GM12873 (cell line): Measurements from ENCODE around the gene MPG.
A peak's percentile ranks its signal among the peaks of the same experiment; 100 is the strongest.

Experiments used
- TF ChIP-seq, protein P1 (sequence below): IDR thresholded peaks from 2 replicates; pipeline ENCODE4 v1.5.1; 2012; ENCODE audit warnings: low read depth, mild to moderate bottlenecking, moderate library complexity, low read length, control low read depth; ENCODE audit not compliant: insufficient read depth; ENCODE audit errors: missing control alignments

Gene MPG

DNA sequence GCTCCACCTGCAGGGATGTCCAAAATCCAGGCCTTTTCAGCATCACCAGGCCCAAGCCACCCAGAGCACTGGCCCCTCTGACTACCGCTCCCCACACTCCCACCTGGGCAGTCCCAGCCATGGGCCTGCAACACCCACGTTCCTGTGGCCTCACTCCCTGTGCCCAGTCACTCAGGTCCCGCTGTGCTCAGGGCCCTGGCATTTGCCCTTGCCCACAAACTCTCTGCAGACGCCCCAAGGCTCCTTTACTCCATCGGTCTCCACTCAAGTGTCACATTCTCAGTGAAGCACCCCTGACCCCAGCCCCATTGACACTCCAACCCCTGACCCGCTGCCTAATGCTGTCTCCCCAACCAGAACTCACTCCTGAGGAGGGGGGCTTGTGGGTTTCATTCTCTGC is 23.6 kb downstream of the MPG start:
- TF ChIP-seq, protein P1, sequence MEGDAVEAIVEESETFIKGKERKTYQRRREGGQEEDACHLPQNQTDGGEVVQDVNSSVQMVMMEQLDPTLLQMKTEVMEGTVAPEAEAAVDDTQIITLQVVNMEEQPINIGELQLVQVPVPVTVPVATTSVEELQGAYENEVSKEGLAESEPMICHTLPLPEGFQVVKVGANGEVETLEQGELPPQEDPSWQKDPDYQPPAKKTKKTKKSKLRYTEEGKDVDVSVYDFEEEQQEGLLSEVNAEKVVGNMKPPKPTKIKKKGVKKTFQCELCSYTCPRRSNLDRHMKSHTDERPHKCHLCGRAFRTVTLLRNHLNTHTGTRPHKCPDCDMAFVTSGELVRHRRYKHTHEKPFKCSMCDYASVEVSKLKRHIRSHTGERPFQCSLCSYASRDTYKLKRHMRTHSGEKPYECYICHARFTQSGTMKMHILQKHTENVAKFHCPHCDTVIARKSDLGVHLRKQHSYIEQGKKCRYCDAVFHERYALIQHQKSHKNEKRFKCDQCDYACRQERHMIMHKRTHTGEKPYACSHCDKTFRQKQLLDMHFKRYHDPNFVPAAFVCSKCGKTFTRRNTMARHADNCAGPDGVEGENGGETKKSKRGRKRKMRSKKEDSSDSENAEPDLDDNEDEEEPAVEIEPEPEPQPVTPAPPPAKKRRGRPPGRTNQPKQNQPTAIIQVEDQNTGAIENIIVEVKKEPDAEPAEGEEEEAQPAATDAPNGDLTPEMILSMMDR = no peak

DNA sequence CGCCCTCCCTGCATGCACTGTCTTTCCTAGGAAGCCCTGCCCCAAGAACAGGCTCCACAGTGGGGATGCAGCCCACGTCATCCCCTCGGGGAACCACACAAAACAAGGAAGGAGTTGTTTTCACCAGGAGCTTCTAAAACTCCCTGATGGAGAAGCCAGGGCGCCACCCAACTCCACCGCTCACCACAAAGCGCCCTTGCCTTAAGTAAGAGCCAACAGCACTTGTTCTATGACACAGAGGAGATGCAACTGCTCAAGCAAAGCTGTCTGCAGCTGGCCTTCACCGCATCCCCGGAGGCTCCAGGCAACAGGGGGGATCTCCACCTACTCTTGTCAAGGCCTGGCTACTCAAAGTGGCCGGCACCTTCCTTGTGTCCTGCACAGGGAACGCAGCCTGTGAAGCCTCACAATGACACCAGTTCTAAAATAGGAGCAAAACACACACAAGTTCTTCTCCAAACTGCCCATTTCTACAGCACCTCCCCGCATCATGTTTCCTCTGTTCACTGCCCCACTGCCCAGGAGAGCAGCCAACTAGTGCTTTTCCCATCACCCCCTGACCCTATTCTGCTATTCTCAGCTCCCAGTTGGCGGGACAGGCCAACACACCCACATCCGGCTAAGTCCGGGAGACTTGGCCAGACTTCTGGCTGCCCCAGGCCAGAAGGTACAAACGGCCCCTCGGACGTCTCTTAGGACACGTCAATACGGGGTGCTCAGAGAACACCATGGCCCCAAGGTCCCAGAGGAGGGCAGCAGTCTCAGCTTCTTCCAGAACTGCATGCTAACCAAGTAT is 24.2 kb downstream of the MPG start:
- TF ChIP-seq, protein P1 = no peak

DNA sequence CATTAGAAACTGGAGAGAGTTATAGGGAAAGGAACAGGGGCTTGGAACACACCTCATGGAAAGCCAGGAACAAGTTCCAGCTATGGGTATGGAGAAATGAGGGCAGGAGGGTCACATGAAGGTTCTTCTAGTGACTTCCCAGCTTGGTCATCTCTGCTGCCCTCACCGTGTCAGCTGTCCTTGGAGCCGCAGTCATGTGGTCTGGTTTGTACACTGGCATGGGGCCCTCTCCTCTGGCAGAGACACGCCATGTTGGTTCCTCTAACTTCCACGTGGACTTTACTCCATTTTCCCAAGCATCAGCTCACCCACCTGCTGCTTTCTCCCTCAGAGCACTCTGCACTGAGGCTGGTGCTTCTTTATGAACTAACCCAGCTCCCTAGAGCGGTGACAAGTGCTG is 26.3 kb downstream of the MPG start:
- TF ChIP-seq, protein P1 = no peak

DNA sequence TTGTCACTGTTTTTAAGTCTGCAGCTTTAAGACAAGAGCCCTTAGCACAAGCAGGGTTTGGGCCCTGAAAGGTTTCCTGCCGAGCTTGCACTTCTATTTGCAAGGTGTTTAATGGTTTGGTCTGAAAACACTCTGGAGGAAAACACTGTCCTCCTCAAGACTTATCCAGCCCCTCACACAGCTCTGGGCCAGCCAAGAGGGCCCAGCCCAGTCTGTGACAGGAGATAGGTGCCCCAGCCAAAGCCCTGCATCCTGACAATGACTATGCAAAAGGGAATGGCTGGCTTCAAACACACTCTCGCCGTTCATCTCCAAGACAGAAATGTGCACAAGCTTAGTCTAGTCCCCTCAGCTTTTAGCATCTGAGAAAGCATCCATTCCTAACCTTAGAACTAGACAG is 26.9 kb downstream of the MPG start:
- TF ChIP-seq, protein P1 = no peak

DNA sequence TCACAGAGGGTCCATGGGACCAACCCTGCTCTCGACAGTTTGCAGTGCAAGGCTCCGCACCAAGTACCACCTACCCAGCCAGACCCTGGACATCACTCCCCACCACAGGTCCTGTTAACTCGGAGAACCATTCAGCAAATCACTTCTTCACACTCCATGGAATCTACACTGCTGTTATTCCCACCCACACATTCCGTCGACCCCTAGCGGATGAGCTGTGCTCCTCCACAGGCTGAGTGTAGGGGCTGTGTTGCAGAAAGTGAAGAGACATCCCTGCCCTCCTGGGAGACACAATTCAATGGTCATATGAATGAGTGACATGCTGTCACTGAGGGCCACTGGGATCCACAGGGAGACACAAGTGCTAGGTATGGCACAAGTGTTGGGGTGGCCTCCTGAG is 27.5 kb downstream of the MPG start:
- TF ChIP-seq, protein P1 = no peak

DNA sequence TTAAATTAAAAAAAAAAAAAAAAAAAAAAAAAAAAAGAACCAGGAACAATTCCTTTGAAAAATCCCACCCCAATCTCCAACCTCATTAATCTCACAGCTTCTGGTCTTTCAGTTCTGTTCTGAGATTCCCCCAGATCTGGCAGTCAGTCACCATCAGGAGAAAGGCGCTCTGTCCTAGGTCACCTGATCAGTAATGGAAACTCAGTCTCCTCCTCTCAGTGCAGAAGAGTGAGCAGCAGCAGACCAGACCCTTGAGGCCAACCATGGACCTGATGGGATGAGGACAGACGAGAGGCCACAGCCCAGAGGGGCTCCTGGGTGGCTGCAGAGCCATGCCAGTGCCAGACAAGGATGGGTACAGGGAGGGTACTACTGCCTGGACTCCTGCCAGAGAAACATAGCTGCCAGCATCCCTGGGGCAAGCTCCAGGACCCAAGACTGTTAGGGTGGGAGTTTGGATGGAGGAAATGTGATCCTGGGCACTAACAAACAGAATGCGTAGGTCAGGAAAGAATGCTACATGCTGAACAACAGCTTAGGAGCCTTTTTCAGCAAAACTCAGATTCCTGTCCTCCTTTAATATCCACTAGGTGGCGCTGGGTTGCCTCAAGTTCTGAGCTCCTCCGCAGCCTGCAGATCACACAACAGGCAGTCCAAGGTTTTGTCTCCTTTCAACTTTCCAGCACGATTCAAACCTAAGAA is 28.7 kb downstream of the MPG start:
- TF ChIP-seq, protein P1 = peak; percentile 85

DNA sequence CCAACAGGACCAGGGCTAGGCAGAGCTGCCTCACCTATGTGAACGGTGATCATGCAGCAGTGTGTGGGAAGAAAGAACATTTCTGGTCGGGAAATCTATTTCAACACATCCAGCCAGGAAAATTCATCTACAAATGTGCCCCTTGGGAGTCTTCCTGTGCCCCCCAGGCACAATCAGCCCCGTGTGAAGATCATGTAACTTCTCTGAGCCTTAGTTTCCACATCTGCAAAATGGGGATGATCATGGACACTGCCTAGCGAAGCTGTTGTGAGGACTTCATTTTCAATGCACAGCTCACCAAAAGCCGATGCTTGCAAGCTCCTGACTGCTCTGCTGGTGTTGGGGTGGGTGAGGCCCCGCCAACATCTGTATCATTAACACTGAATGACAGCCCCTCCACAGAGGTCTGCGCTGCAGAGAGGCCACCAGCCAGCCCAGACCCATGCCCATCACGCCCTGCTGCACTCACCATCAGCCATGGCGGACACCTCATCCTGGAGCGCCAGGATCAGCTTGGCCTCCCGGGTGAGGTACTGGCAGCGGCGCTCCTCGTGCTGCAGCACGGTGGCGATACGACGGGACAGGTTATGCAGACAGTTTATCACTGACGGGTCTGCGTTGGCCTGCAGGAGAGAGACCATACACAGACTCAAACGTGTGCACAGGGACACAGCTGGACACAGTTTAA is 34.3 kb downstream of the MPG start:
- TF ChIP-seq, protein P1 = no peak
